Gastrocnemius medialis (tissue), 4 donors: ENCODE measurements around the gene AUTS2.

Source experiments
- POLR2A ChIP-seq, 2 donors: fragments of 450-650 bp; IDR thresholded peaks; one replicate each; pipeline ENCODE4 v1.6.1; 2017; ENCODE audit warnings: antibody characterized with exemption in 2 of 2, mild to moderate bottlenecking in 2 of 2, moderate library complexity in 2 of 2
- TF ChIP-seq, protein P1 (sequence below), 5 experiments: fragments of 450-650 bp in 3 of 5; fragments of 200-600 bp in 2 of 5; sonication (generic) in 2 of 5; IDR thresholded peaks in 4 of 5; conservative IDR thresholded peaks in 1 of 5; 1 replicate in 4 of 5; 2 replicates in 1 of 5; pipeline ENCODE4 v1.5.1; 2016 to 2019; ENCODE audit warnings: antibody characterized with exemption in 5 of 5, mild to moderate bottlenecking in 3 of 5, moderate library complexity in 3 of 5

DNA sequence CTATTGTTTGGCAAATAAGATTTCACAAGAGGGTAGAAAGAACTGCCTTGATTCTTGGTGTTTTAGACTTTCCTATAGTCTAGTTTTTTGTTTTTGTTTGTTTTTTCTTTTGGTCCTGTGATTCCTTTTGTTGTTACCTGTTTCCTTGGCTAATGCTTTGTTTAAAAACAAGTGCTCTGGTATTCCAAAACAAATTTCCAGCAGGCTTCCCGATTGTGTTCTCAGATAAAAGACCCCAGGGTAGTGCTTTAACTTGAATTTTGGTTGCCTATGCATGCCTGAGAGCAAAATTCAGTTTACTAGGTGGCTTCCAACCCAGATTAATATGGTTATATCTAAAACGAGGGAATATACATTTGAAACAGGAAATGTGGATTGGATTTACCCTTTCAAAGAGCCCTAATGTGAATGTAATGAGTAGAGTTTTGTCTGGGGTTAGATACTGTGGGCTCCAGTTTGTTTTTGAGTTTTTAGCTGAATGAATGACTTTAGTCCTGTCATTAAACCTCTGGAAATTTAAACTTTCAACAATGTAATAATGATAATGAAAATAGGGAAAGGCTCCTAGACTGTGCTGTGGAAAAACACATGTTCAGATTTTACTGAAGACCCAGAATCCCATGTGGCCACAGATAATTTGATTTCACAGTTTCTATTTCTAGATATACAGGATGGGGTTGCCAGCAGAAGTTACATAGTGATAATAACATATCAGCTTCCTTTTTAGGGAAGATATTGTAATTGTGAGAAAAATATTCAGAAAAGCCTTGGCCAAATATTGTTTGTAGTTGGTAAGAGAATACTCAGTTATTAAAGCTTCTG, 23.9 kb downstream of the AUTS2 start:
- TF ChIP-seq, protein P1, sequence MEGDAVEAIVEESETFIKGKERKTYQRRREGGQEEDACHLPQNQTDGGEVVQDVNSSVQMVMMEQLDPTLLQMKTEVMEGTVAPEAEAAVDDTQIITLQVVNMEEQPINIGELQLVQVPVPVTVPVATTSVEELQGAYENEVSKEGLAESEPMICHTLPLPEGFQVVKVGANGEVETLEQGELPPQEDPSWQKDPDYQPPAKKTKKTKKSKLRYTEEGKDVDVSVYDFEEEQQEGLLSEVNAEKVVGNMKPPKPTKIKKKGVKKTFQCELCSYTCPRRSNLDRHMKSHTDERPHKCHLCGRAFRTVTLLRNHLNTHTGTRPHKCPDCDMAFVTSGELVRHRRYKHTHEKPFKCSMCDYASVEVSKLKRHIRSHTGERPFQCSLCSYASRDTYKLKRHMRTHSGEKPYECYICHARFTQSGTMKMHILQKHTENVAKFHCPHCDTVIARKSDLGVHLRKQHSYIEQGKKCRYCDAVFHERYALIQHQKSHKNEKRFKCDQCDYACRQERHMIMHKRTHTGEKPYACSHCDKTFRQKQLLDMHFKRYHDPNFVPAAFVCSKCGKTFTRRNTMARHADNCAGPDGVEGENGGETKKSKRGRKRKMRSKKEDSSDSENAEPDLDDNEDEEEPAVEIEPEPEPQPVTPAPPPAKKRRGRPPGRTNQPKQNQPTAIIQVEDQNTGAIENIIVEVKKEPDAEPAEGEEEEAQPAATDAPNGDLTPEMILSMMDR (IDR thresholded peaks at IDR 0.05 in 4 of 5, conservative IDR thresholded peaks at IDR 0.05 in 1 of 5), result no peak
- TF ChIP-seq POLR2A (IDR thresholded peaks at IDR 0.05), result no peak
